Left renal pelvis (tissue), 4 donors: ENCODE results near the gene GPR160. TPM values are rescaled to one million over a fixed set of nuclear protein-coding genes. Genes with fewer than 3 reads are reported as not detected.
"Not testable (repeated sequence)": the region's sequence is repeated elsewhere in the genome, so short reads cannot be mapped to it uniquely, and the experiment has no call there.

Experiments
- DNase-seq, 4 donors: peaks; one replicate each; pipeline ENCODE4 v3.0.0-alpha.2; 2013; ENCODE audit warnings: low read depth in 4 of 4, low spot score in 3 of 4
- polyA plus RNA-seq, 4 donors: library from polyadenylated mRNA; unstranded; fragments of 120-200 nt; gene quantifications; one replicate each; pipeline ENCODE4 v1.2.1, GENCODE V29; 2013; ENCODE audit not compliant: insufficient read length in 4 of 4

The GPR160 gene
- polyA plus RNA-seq, 4 donors = 2.9 to 45.7 (median 40.6) TPM

- no peak for DNase-seq
These were observed 71.2 kb downstream of the GPR160 start for GRCh38 chr3:170108955-170109354.

GRCh38 chr3:170109579-170110293 lies 71.9 kb downstream of the GPR160 start:
- DNase-seq = no peak

- DNase-seq = no peak
These were observed 73.5 kb downstream of the GPR160 start for GRCh38 chr3:170111147-170111771.

GRCh38 chr3:170114165-170114564 lies 76.4 kb downstream of the GPR160 start:
- not testable (repeated sequence) for DNase-seq

- no peak for DNase-seq
These were observed 79.3 kb downstream of the GPR160 start for GRCh38 chr3:170117134-170117533.

GRCh38 chr3:170128259-170128976 lies 90.6 kb downstream of the GPR160 start:
- no peak for DNase-seq

- DNase-seq = no peak
These were observed 91.2 kb downstream of the GPR160 start for GRCh38 chr3:170128977-170129431.

GRCh38 chr3:170130532-170130931 lies 92.7 kb downstream of the GPR160 start:
- no peak for DNase-seq

GRCh38 chr3:170132335-170132734 lies 94.5 kb downstream of the GPR160 start:
- DNase-seq = no peak

Other genes with a start within 250 kb of the GPR160 start
- gene LRRIQ4, start 225.1 kb upstream of the GPR160 start, polyA plus RNA-seq = under 1 TPM; 0.10 to 0.50 (median 0.18) TPM
- gene LRRC34, start 225.1 kb upstream of the GPR160 start, polyA plus RNA-seq = 10 to 100 TPM in 3 of 4 donors, 1 to 10 TPM in 1; 8.1 to 16.7 (median 14.2) TPM
- gene LRRC31, start 168.1 kb upstream of the GPR160 start, polyA plus RNA-seq = under 1 TPM; 0.07 to 0.32 (median 0.19) TPM
- gene SAMD7, start 126.4 kb upstream of the GPR160 start, polyA plus RNA-seq = not detected
- 100 to 1,000 TPM; 159 to 200 (median 183) TPM for gene SEC62, start 71.2 kb upstream of the GPR160 start, polyA plus RNA-seq
- gene PHC3, start 143.7 kb downstream of the GPR160 start, polyA plus RNA-seq = 10 to 100 TPM; 25.7 to 33.5 (median 30.9) TPM
- gene PRKCI, start 184.4 kb downstream of the GPR160 start, polyA plus RNA-seq = 10 to 100 TPM; 54.8 to 87.6 (median 77.6) TPM